OCI-LY3 (cell line): ENCODE data around the gene AGBL1.

Experiments used
- EZH2phosphoT487 ChIP-seq: fragments of 200-600 bp; shearing (Covaris generic); IDR thresholded peaks from 2 replicates; pipeline ENCODE4 v1.6.1; 2018; ENCODE audit warnings: antibody characterized with exemption, mixed run types, low read depth
- TF ChIP-seq, protein P1 (sequence below): fragments of 200-600, 300-600 bp; sonication (generic); IDR thresholded peaks from 2 replicates; pipeline ENCODE4 v1.5.1; 2014; ENCODE audit warnings: antibody characterized with exemption, low read length, low read depth

DNA sequence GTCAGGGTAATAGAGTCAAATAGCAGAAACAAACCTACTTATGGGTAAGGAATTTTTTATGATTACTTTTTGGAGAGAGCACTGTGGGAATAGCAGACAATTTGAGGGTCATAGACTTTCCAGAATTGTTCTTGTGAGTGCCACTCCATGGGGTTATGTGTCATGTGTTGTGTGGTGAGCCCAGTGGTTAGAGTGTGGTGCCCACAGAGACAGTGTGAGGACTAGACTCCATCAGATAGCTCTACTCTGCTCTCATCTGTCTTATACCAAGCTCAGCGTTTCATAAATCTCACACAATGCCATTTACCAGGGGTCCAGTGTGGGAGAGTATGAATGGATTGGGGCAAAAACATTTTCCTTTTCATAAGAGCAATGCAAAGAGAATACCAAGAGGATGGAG lies 188.9 kb downstream of the AGBL1 start:
- TF ChIP-seq, protein P1, sequence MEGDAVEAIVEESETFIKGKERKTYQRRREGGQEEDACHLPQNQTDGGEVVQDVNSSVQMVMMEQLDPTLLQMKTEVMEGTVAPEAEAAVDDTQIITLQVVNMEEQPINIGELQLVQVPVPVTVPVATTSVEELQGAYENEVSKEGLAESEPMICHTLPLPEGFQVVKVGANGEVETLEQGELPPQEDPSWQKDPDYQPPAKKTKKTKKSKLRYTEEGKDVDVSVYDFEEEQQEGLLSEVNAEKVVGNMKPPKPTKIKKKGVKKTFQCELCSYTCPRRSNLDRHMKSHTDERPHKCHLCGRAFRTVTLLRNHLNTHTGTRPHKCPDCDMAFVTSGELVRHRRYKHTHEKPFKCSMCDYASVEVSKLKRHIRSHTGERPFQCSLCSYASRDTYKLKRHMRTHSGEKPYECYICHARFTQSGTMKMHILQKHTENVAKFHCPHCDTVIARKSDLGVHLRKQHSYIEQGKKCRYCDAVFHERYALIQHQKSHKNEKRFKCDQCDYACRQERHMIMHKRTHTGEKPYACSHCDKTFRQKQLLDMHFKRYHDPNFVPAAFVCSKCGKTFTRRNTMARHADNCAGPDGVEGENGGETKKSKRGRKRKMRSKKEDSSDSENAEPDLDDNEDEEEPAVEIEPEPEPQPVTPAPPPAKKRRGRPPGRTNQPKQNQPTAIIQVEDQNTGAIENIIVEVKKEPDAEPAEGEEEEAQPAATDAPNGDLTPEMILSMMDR = no peak
- no peak for TF ChIP-seq EZH2phosphoT487
